Gastrocnemius medialis (tissue), 4 donors: Measurements from ENCODE around the gene PRKAA1. TPM values are rescaled to one million over a fixed set of nuclear protein-coding genes. Genes with fewer than 3 reads are reported as not detected.
"Not testable (repeated sequence)": the region's sequence is repeated elsewhere in the genome, so short reads cannot be mapped to it uniquely, and the experiment has no call there.

Experiments
- ATAC-seq, 2 donors: fragments of 150-250 bp; one replicate each; pipeline ENCODE4 v1.9.1; 2016
- DNase-seq, 2 donors: peaks; one replicate each; pipeline ENCODE4 v3.0.0-alpha.2; 2019
- H3K27ac ChIP-seq, 4 donors: fragments of 200-600 bp; sonication (generic); 1 replicate in 1 of 4; 2 replicates in 3 of 4; pipeline ENCODE4 v1.5.1; 2016 to 2018; ENCODE audit warnings: mild to moderate bottlenecking in 2 of 4, moderate library complexity in 1 of 4
- H3K27me3 ChIP-seq, 3 donors: fragments of 200-600 bp; sonication (generic) in 2 of 3; 1 replicate in 1 of 3; 2 replicates in 2 of 3; pipeline versions ENCODE4 v1.5.1 to v1.6.0; 2016 to 2019; ENCODE audit warnings: mild to moderate bottlenecking in 1 of 3, moderate library complexity in 1 of 3
- H3K36me3 ChIP-seq, 2 donors: fragments of 200-600 bp; sonication (generic) in 1 of 2; one replicate each; pipeline ENCODE4 v1.5.1; 2017 to 2018
- H3K4me1 ChIP-seq, 2 donors: fragments of 200-600 bp; sonication (generic) in 1 of 2; one replicate each; pipeline ENCODE4 v1.5.1; 2016 to 2017; ENCODE audit warnings: mild to moderate bottlenecking in 2 of 2
- H3K4me3 ChIP-seq, 4 donors: fragments of 200-600 bp; sonication (generic) in 3 of 4; 1 replicate in 1 of 4; 2 replicates in 3 of 4; pipeline ENCODE4 v1.5.1; 2016 to 2019; ENCODE audit warnings: mild to moderate bottlenecking in 2 of 4
- H3K9me3 ChIP-seq, 3 donors: fragments of 200-600 bp; sonication (generic) in 2 of 3; 1 replicate in 1 of 3; 2 replicates in 2 of 3; pipeline ENCODE4 v1.5.1; 2016 to 2019
- CTCF ChIP-seq, 5 experiments: fragments of 450-650 bp in 3 of 5; fragments of 200-600 bp in 2 of 5; sonication (generic) in 2 of 5; IDR thresholded peaks in 4 of 5; conservative IDR thresholded peaks in 1 of 5; 1 replicate in 4 of 5; 2 replicates in 1 of 5; pipeline ENCODE4 v1.5.1; 2016 to 2019; ENCODE audit warnings: antibody characterized with exemption in 5 of 5, mild to moderate bottlenecking in 3 of 5, moderate library complexity in 3 of 5
- POLR2A ChIP-seq, 2 donors: fragments of 450-650 bp; IDR thresholded peaks; one replicate each; pipeline ENCODE4 v1.6.1; 2017; ENCODE audit warnings: antibody characterized with exemption in 2 of 2, mild to moderate bottlenecking in 2 of 2, moderate library complexity in 2 of 2
- in situ Hi-C, 4 donors: fragments of 200-750 bp; cut with MboI; loops; one replicate each; pipeline versions ENCODE4 v1.15.0 to v1.8.0; 2017; ENCODE audit warnings: low sequenced_read_pairs in 4 of 4
- intact Hi-C: fragments of 100-400 bp; cut with DNase I; formaldehyde crosslinking; loops from one replicate; pipeline ENCODE4 v1.15.1; 2023; ENCODE audit warnings: low total_unique reads
- total RNA-seq, 4 donors: library from RNA; depleted of rRNA; stranded (reverse); fragments of >200 nt; gene quantifications; one replicate each; pipeline versions ENCODE4 v1.1.0 to v1.2.3, GENCODE V29; 2016

The PRKAA1 gene
- total RNA-seq, 4 donors from 2014 or later, result 26.8 to 51.9 (median 36.9) TPM

GRCh38 chr5:40734986-40735385, 63.2 kb downstream of the PRKAA1 start:
- intact Hi-C loops (loop anchor here (2.0 kb wide), 1 partner anchor 1156 kb away; no protein-coding TSS in a partner anchor), in situ Hi-C loops (loop anchor here in 1 of 4 donors (25.0 kb wide), 1 partner anchor 1023 kb away; no protein-coding TSS in a partner anchor)
- DNase-seq, result no peak
- no peaks in the 10 kb centered on the region for H3K27me3 ChIP-seq
- ATAC-seq, result no peak
- TF ChIP-seq CTCF (IDR thresholded peaks at IDR 0.05 in 4 of 5, conservative IDR thresholded peaks at IDR 0.05 in 1 of 5), result no peak
- no peak for TF ChIP-seq POLR2A (IDR thresholded peaks at IDR 0.05)
- no peak overlapping the region for H3K27ac ChIP-seq
- peaks cover 14 to 22% of the 10 kb centered on the region in 2 donors for H3K4me1 ChIP-seq
- H3K36me3 ChIP-seq, result no peaks in the 10 kb centered on the region
- no peaks in the 10 kb centered on the region for H3K9me3 ChIP-seq
- H3K4me3 ChIP-seq, result no peak overlapping the region

- Histone ChIP-seq H3K36me3 (no peaks in the 10 kb centered on the region), H3K27me3 (no peaks in the 10 kb centered on the region), H3K4me1 (peaks cover 14 to 22% of the 10 kb centered on the region in 2 donors), H3K27ac (no peak overlapping the region), H3K9me3 (no peaks in the 10 kb centered on the region), H3K4me3 (no peak overlapping the region)
- intact Hi-C loops, result loop anchor here (2.0 kb wide), 1 partner anchor 1155 kb away; no protein-coding TSS in a partner anchor
- in situ Hi-C loops, result loop anchor here in 1 of 4 donors (25.0 kb wide), 1 partner anchor 1022 kb away; no protein-coding TSS in a partner anchor
- TF ChIP-seq CTCF (IDR thresholded peaks at IDR 0.05 in 4 of 5, conservative IDR thresholded peaks at IDR 0.05 in 1 of 5) (no peak), POLR2A (IDR thresholded peaks at IDR 0.05) (no peak)
- ATAC-seq (no peak), DNase-seq (no peak)
Measured at GRCh38 chr5:40733879-40734563, 64.2 kb downstream of the PRKAA1 start.

- Histone ChIP-seq H3K4me3 (no peak overlapping the region), H3K27me3 (no peaks in the 10 kb centered on the region), H3K36me3 (no peaks in the 10 kb centered on the region), H3K4me1 (peaks cover 14 to 22% of the 10 kb centered on the region in 2 donors), H3K9me3 (no peaks in the 10 kb centered on the region), H3K27ac (no peak overlapping the region)
- ATAC-seq (no peak), DNase-seq (no peak)
- in situ Hi-C loops, result loop anchor here in 1 of 4 donors (25.0 kb wide), 1 partner anchor 1021 kb away; no protein-coding TSS in a partner anchor
- intact Hi-C loops, result no loop called here
- no peak for TF ChIP-seq POLR2A (IDR thresholded peaks at IDR 0.05)
- TF ChIP-seq CTCF (IDR thresholded peaks at IDR 0.05 in 4 of 5, conservative IDR thresholded peaks at IDR 0.05 in 1 of 5), result no peak
Measured at GRCh38 chr5:40733434-40733833, 64.7 kb downstream of the PRKAA1 start.

GRCh38 chr5:40722497-40722911, 75.7 kb downstream of the PRKAA1 start:
- in situ Hi-C loops, result not testable (repeated sequence)

GRCh38 chr5:40720069-40720468, 78.1 kb downstream of the PRKAA1 start:
- Histone ChIP-seq H3K27ac (no peak overlapping the region), H3K4me3 (no peak overlapping the region), H3K9me3 (no peaks in the 10 kb centered on the region), H3K27me3 (no peaks in the 10 kb centered on the region), H3K36me3 (peaks cover 0 to 18% of the 10 kb centered on the region in 2 donors), H3K4me1 (no peaks in the 10 kb centered on the region)
- DNase-seq (no peak), ATAC-seq (no peak)
- in situ Hi-C loops, result no loop called here
- intact Hi-C loops, result no loop called here
- TF ChIP-seq CTCF (IDR thresholded peaks at IDR 0.05 in 4 of 5, conservative IDR thresholded peaks at IDR 0.05 in 1 of 5), result no peak
- TF ChIP-seq POLR2A (IDR thresholded peaks at IDR 0.05), result no peak

More at GRCh38 chr5:40722497-40722911, 75.7 kb downstream of the PRKAA1 start:
- intact Hi-C loops, H3K9me3 ChIP-seq, H3K4me1 ChIP-seq, H3K27ac ChIP-seq, H3K4me3 ChIP-seq, ATAC-seq, H3K27me3 ChIP-seq, DNase-seq: not testable (repeated sequence)
- peaks cover 0 to 25% of the 10 kb centered on the region in 2 donors for H3K36me3 ChIP-seq
